Neural progenitor cell (in vitro differentiated cells): Measurements from ENCODE around the gene ZNF536. TPM values are rescaled to one million over a fixed set of nuclear protein-coding genes. Genes with fewer than 3 reads are reported as not detected.

ENCODE experiments used
- DNase-seq: peaks from one replicate; pipeline ENCODE4 v3.0.0-alpha.2; 2016; ENCODE audit warnings: low spot score
- H2AFZ ChIP-seq: fragments of 200-600 bp; sonication (generic); replicated peaks from 2 replicates; pipeline ENCODE4 v1.6.1; 2016; ENCODE audit warnings: antibody characterized with exemption
- H3F3A ChIP-seq: fragments of 200-600 bp; sonication (generic); 2 replicates; pipeline ENCODE4 v1.6.1; 2016; ENCODE audit warnings: antibody characterized with exemption, low read depth
- H3K27ac ChIP-seq: fragments of 200-600 bp; sonication (generic); 2 replicates; pipeline ENCODE4 v1.5.1; 2016; ENCODE audit warnings: mild to moderate bottlenecking
- H3K27me3 ChIP-seq: fragments of 200-600 bp; sonication (generic); 2 replicates; pipeline ENCODE4 v1.6.1; 2016; ENCODE audit warnings: mild to moderate bottlenecking, moderate library complexity
- H3K36me3 ChIP-seq: fragments of 200-600 bp; sonication (generic); 2 replicates; pipeline ENCODE4 v1.5.1; 2016
- H3K4me1 ChIP-seq: fragments of 200-600 bp; sonication (generic); 2 replicates; pipeline ENCODE4 v1.6.1; 2016; ENCODE audit warnings: mixed run types
- H3K4me2 ChIP-seq: fragments of 200-600 bp; sonication (generic); 2 replicates; pipeline ENCODE4 v1.6.1; 2016
- H3K4me3 ChIP-seq: fragments of 200-600 bp; sonication (generic); 2 replicates; pipeline ENCODE4 v1.5.1; 2016
- H3K79me2 ChIP-seq: fragments of 200-600 bp; sonication (generic); 2 replicates; pipeline ENCODE4 v1.6.1; 2016; ENCODE audit warnings: low read depth
- H3K9ac ChIP-seq: fragments of 200-600 bp; sonication (generic); 2 replicates; pipeline ENCODE4 v1.6.1; 2016
- H3K9me3 ChIP-seq: fragments of 200-600 bp; sonication (generic); 2 replicates; pipeline ENCODE4 v1.5.1; 2016; ENCODE audit warnings: low read depth
- H4K20me1 ChIP-seq: fragments of 200-600 bp; sonication (generic); 2 replicates; pipeline ENCODE4 v1.6.1; 2016; ENCODE audit warnings: low read depth
- H3K27ac Mint-ChIP-seq: 3 replicates; pipeline ENCODE4 v1.8.0; 2021; ENCODE audit warnings: mixed read lengths
- H3K27me3 Mint-ChIP-seq: 2 replicates; pipeline ENCODE4 v1.8.0; 2022; ENCODE audit warnings: low read depth, mild to moderate bottlenecking, inconsistent platforms, moderate library complexity, mixed read lengths; ENCODE audit not compliant: insufficient read depth
- H3K36me3 Mint-ChIP-seq: 3 replicates; pipeline ENCODE4 v1.8.0; 2021; ENCODE audit warnings: mixed read lengths
- H3K4me1 Mint-ChIP-seq: 3 replicates; pipeline ENCODE4 v1.8.0; 2021; ENCODE audit warnings: mixed read lengths
- H3K4me3 Mint-ChIP-seq: 3 replicates; pipeline ENCODE4 v1.8.0; 2021; ENCODE audit warnings: mild to moderate bottlenecking, moderate library complexity, mixed read lengths
- H3K9me3 Mint-ChIP-seq: 3 replicates; pipeline ENCODE4 v1.8.0; 2020; ENCODE audit warnings: mixed read lengths
- EZH2 ChIP-seq: fragments of 200-600 bp; sonication (generic); IDR thresholded peaks from 2 replicates; pipeline ENCODE4 v1.6.1; 2017; ENCODE audit warnings: antibody characterized with exemption, mild to moderate bottlenecking, moderate library complexity
- EZH2phosphoT487 ChIP-seq: fragments of 200-600 bp; sonication (generic); IDR thresholded peaks from 2 replicates; pipeline ENCODE4 v1.6.1; 2017; ENCODE audit warnings: antibody characterized with exemption
- total RNA-seq: library from RNA; depleted of rRNA; stranded (reverse); fragments of >200 nt; gene quantifications from 2 replicates; pipeline ENCODE4 v1.2.3, GENCODE V29; 2015; ENCODE audit warnings: low replicate concordance
- TF ChIP-seq, protein P1 (sequence below): fragments of 200-600 bp; sonication (generic); IDR thresholded peaks from 2 replicates; pipeline ENCODE4 v1.5.1; 2017; ENCODE audit warnings: antibody characterized with exemption, mild to moderate bottlenecking

ZNF536 gene
- total RNA-seq, 1 donor from 2014 or later: 0.24 TPM

DNA sequence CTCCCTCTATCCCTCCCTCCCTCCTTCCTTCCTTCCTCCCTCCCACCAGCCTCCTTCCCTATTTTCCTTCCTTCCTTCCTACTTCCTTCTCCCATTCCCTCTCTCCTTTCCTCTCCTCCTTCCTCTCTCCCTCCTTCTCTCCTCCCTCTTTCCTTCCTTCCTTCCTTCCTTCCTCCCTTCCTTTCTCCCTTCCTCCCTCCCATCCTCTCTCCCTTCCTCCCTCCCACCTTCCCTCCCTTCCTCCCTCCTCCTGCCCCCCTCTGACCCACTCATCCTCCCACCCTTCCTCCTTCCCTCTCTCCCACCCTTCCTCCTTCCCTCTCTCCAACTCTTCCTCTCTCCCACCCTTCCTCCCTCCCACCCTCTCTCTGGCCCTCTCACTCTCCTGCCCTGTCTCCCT, 132.1 kb downstream of the ZNF536 start:
- no peaks in the 10 kb centered on the region for H3K27me3 ChIP-seq
- no peak overlapping the region for H3K4me3 ChIP-seq
- Mint-ChIP-seq H3K36me3 (no peaks in the 10 kb centered on the region), H3K4me3 (no peak overlapping the region), H3K4me1 (no peaks in the 10 kb centered on the region), H3K27me3 (peaks cover 2% of the 10 kb centered on the region), H3K27ac (no peak overlapping the region), H3K9me3 (no peaks in the 10 kb centered on the region)
- H3K9me3 ChIP-seq: no peaks in the 10 kb centered on the region
- no peak overlapping the region for H3K27ac ChIP-seq
- TF ChIP-seq EZH2phosphoT487 (no peak), EZH2 (no peak)
- TF ChIP-seq, protein P1, sequence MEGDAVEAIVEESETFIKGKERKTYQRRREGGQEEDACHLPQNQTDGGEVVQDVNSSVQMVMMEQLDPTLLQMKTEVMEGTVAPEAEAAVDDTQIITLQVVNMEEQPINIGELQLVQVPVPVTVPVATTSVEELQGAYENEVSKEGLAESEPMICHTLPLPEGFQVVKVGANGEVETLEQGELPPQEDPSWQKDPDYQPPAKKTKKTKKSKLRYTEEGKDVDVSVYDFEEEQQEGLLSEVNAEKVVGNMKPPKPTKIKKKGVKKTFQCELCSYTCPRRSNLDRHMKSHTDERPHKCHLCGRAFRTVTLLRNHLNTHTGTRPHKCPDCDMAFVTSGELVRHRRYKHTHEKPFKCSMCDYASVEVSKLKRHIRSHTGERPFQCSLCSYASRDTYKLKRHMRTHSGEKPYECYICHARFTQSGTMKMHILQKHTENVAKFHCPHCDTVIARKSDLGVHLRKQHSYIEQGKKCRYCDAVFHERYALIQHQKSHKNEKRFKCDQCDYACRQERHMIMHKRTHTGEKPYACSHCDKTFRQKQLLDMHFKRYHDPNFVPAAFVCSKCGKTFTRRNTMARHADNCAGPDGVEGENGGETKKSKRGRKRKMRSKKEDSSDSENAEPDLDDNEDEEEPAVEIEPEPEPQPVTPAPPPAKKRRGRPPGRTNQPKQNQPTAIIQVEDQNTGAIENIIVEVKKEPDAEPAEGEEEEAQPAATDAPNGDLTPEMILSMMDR: no peak
- H2AFZ ChIP-seq: no peak overlapping the region
- no peaks in the 10 kb centered on the region for H3K79me2 ChIP-seq
- H3F3A ChIP-seq: no peaks in the 10 kb centered on the region
- H3K4me2 ChIP-seq: no peak overlapping the region
- no peak overlapping the region for H3K9ac ChIP-seq
- H3K36me3 ChIP-seq: no peaks in the 10 kb centered on the region
- no peaks in the 10 kb centered on the region for H4K20me1 ChIP-seq
- DNase-seq: no peak
- H3K4me1 ChIP-seq: no peaks in the 10 kb centered on the region

DNA sequence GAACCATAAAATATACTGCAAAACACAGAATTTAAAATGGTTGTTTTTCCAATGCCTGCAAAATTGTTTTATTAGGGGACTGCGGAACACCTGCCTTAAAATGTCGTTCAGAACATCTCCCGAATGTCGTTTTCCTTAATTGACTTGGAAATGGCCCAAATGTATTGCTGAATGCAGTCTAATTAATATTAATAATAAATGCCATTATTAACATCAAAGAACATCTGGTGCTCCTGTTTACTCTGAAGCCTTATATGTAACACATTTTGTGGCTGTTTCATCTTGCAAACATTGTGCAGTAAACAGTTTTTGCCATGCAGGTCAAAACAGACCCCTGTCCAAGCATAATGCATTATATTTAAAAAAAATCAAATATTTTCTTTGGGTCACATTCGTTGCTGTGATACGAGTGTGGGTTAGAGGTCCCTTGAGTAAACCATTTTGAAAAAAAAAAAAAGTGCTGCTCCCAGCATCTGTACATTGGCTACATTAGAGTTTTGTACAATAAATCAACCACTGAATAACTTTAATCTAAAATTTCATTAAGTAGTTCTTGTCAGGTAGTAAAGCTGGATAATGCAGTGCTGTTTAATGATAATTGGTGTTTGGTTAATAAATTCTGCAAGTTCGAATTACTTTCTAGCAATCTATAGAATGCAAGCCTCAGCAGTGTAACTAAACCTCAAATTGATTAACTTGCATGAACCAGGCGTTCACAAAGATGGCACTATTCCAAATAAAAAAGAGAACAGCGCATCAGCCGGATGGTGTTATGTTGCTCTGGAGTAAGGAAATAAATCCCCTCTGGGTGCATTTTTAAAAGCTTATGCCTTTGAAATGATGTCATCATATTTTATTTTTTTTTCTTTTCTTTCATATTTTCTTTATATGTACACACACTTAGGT, 140.2 kb downstream of the ZNF536 start:
- Histone ChIP-seq H3K9ac (no peak overlapping the region), H3K4me3 (no peak overlapping the region)
- no peak overlapping the region for H3K4me3 Mint-ChIP-seq

DNA sequence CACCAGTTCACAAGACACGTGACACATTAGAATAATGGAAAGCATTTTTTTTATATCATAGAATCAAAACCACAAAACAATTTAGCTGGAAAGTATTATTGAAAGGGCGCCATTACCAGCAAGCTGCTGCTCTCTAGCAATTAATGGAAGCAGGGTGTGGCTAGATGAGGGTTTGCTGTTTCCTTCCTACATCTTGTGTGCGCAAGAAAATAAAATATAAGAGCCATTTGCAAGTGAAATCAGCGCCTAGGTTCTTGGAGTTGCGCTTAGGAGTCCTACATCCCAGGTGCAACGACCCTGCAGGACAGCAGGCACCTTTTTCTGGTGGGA, 140.9 kb downstream of the ZNF536 start:
- Histone ChIP-seq H3K4me2 (no peak overlapping the region), H3K9me3 (no peaks in the 10 kb centered on the region), H3K27me3 (no peaks in the 10 kb centered on the region), H3K36me3 (no peaks in the 10 kb centered on the region), H3K79me2 (no peaks in the 10 kb centered on the region), H4K20me1 (no peaks in the 10 kb centered on the region), H2AFZ (no peak overlapping the region), H3K9ac (no peak overlapping the region), H3K27ac (no peak overlapping the region), H3K4me1 (no peaks in the 10 kb centered on the region), H3F3A (no peaks in the 10 kb centered on the region), H3K4me3 (no peak overlapping the region)
- Mint-ChIP-seq H3K4me3 (no peak overlapping the region), H3K36me3 (no peaks in the 10 kb centered on the region), H3K27ac (no peak overlapping the region), H3K9me3 (no peaks in the 10 kb centered on the region), H3K27me3 (peaks cover 6% of the 10 kb centered on the region), H3K4me1 (no peaks in the 10 kb centered on the region)
- TF ChIP-seq EZH2: no peak
- no peak for TF ChIP-seq EZH2phosphoT487
- TF ChIP-seq, protein P1: no peak
- DNase-seq: no peak

More for the DNA sequence above, 140.2 kb downstream of the ZNF536 start:
- no peak overlapping the region for H3K27ac ChIP-seq
- Mint-ChIP-seq H3K36me3 (no peaks in the 10 kb centered on the region), H3K27me3 (peaks cover 6% of the 10 kb centered on the region), H3K4me1 (no peaks in the 10 kb centered on the region), H3K27ac (no peak overlapping the region), H3K9me3 (no peaks in the 10 kb centered on the region)
- no peaks in the 10 kb centered on the region for H3F3A ChIP-seq
- no peaks in the 10 kb centered on the region for H3K9me3 ChIP-seq
- no peaks in the 10 kb centered on the region for H3K36me3 ChIP-seq
- no peaks in the 10 kb centered on the region for H3K79me2 ChIP-seq
- no peak overlapping the region for H3K4me2 ChIP-seq
- H3K27me3 ChIP-seq: no peaks in the 10 kb centered on the region
- no peaks in the 10 kb centered on the region for H3K4me1 ChIP-seq
- no peaks in the 10 kb centered on the region for H4K20me1 ChIP-seq
- TF ChIP-seq EZH2phosphoT487 (no peak), EZH2 (no peak)
- TF ChIP-seq, protein P1: no peak
- no peak for DNase-seq
- no peak overlapping the region for H2AFZ ChIP-seq
